NCI-H460 (cell line): ENCODE results near the gene CEMIP. TPM values are rescaled to one million over a fixed set of nuclear protein-coding genes. Genes with fewer than 3 reads are reported as not detected.
A peak's percentile ranks its signal among the peaks of the same experiment; 100 is the strongest.

Source experiments
- DNase-seq: peaks from one replicate; pipeline ENCODE4 v3.0.0-alpha.2; 2016; ENCODE audit warnings: low read depth; ENCODE audit errors: extremely low read depth
- total RNA-seq: library from RNA; depleted of rRNA; stranded (reverse); fragments of >200 nt; shearing (Covaris generic); gene quantifications from 2 replicates; pipeline ENCODE4 v1.2.3, GENCODE V29; 2014

CEMIP gene
- total RNA-seq, 1 experiment from 2014 or later: 1.0 TPM

- DNase-seq: peak; percentile 53
These were observed 191.0 kb downstream of the CEMIP start for GRCh38 chr15:80970018-80970657.

GRCh38 chr15:80970658-80971057, 191.5 kb downstream of the CEMIP start:
- no peak for DNase-seq

- no peak for DNase-seq
These were observed 192.0 kb downstream of the CEMIP start for GRCh38 chr15:80971143-80971542.

GRCh38 chr15:80972276-80972675, 193.1 kb downstream of the CEMIP start:
- DNase-seq: no peak

- no peak for DNase-seq
These were observed 195.7 kb downstream of the CEMIP start for GRCh38 chr15:80974914-80975313.

GRCh38 chr15:80976851-80977250, 197.7 kb downstream of the CEMIP start:
- DNase-seq: no peak

GRCh38 chr15:80977627-80978036, 198.5 kb downstream of the CEMIP start:
- DNase-seq: peak; percentile 61

- no peak for DNase-seq
These were observed 199.6 kb downstream of the CEMIP start for GRCh38 chr15:80978685-80979329.

GRCh38 chr15:80979538-80980200, 200.5 kb downstream of the CEMIP start:
- DNase-seq: no peak

- DNase-seq: no peak
These were observed 203.0 kb downstream of the CEMIP start for GRCh38 chr15:80982205-80982604.

- no peak for DNase-seq
These were observed 203.7 kb downstream of the CEMIP start for GRCh38 chr15:80982839-80983238.

GRCh38 chr15:80984856-80985255, 205.7 kb downstream of the CEMIP start:
- no peak for DNase-seq

- DNase-seq: no peak
These were observed 206.8 kb downstream of the CEMIP start for GRCh38 chr15:80985981-80986380.

GRCh38 chr15:80986487-80986886, 207.3 kb downstream of the CEMIP start:
- DNase-seq: no peak

- no peak for DNase-seq
These were observed 209.1 kb downstream of the CEMIP start for GRCh38 chr15:80988148-80988796.

- no peak for DNase-seq
These were observed 209.9 kb downstream of the CEMIP start for GRCh38 chr15:80989081-80989517.

- DNase-seq: peak; percentile 91
These were observed 210.6 kb downstream of the CEMIP start, which contains the start of gene MESD for GRCh38 chr15:80989518-80990478. TSS of gene MESD (minus strand) at chr15:80989819. CDS start at chr15:80989791, 28 bp downstream.

- no peak for DNase-seq
These were observed 211.8 kb downstream of the CEMIP start for GRCh38 chr15:80990955-80991354.

GRCh38 chr15:80991421-80991820, 212.3 kb downstream of the CEMIP start:
- no peak for DNase-seq

- no peak for DNase-seq
These were observed 212.8 kb downstream of the CEMIP start for GRCh38 chr15:80992006-80992405.
